OCI-LY1 (cell line): Measurements from ENCODE around the gene STS.

Experiments
- EZH2 ChIP-seq: fragments of 200-600 bp; sonication (generic), shearing (Covaris generic); IDR thresholded peaks from 2 replicates; pipeline ENCODE4 v1.8.0; 2017; ENCODE audit warnings: borderline replicate concordance, mixed run types, mild to moderate bottlenecking, antibody characterized with exemption, low read length, moderate library complexity, mixed read lengths
- TF ChIP-seq, protein P1 (sequence below): fragments of 200-600 bp; sonication (generic), shearing (Covaris generic); IDR thresholded peaks from 2 replicates; pipeline ENCODE4 v1.5.1; 2017; ENCODE audit warnings: mild to moderate bottlenecking, antibody characterized with exemption, low read length, moderate library complexity, mixed read lengths

DNA sequence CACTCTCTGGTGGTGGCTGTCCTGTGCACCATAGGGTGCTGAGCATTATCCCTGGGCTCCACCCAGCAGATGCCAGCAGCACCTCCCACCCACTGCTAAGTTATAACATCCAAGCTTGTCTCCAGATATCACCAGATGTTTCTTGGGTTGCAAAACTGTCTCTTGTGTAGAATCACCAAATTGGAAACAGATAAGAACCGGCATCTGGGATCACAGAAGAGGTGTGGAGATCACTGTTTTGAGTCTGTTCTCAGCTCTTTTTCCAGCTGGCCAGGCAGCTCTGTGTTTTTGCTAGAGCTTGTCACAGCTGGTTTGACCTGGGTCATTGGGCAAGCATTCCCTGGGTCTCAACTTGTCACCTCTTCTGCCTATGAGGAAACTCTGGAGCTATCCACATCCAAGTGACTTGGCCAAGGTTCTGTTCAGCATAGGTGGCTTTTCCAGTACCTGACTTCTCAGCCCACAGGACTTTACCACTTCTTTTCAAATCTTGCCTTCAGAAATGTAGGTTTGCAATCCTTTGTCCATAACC lies 15.7 kb downstream of the STS start:
- no peak for TF ChIP-seq EZH2
- TF ChIP-seq, protein P1, sequence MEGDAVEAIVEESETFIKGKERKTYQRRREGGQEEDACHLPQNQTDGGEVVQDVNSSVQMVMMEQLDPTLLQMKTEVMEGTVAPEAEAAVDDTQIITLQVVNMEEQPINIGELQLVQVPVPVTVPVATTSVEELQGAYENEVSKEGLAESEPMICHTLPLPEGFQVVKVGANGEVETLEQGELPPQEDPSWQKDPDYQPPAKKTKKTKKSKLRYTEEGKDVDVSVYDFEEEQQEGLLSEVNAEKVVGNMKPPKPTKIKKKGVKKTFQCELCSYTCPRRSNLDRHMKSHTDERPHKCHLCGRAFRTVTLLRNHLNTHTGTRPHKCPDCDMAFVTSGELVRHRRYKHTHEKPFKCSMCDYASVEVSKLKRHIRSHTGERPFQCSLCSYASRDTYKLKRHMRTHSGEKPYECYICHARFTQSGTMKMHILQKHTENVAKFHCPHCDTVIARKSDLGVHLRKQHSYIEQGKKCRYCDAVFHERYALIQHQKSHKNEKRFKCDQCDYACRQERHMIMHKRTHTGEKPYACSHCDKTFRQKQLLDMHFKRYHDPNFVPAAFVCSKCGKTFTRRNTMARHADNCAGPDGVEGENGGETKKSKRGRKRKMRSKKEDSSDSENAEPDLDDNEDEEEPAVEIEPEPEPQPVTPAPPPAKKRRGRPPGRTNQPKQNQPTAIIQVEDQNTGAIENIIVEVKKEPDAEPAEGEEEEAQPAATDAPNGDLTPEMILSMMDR: no peak
